HG03097 (cell line): ENCODE measurements around the gene DMPK.

ENCODE experiments used
- ATAC-seq: cut with Tn5 transposase; IDR thresholded peaks from one replicate; pipeline ENCODE4 v1.9.1; 2021; ENCODE audit not compliant: unreplicated experiment, low FRiP score

The DMPK gene, protein sequence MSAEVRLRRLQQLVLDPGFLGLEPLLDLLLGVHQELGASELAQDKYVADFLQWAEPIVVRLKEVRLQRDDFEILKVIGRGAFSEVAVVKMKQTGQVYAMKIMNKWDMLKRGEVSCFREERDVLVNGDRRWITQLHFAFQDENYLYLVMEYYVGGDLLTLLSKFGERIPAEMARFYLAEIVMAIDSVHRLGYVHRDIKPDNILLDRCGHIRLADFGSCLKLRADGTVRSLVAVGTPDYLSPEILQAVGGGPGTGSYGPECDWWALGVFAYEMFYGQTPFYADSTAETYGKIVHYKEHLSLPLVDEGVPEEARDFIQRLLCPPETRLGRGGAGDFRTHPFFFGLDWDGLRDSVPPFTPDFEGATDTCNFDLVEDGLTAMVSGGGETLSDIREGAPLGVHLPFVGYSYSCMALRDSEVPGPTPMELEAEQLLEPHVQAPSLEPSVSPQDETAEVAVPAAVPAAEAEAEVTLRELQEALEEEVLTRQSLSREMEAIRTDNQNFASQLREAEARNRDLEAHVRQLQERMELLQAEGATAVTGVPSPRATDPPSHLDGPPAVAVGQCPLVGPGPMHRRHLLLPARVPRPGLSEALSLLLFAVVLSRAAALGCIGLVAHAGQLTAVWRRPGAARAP

GRCh38 chr19:45782162-45782691 lies at the start of gene DMPK:
Gene DMPK, minus strand, starts transcription at chr19:45782490. Its CDS starts 138 bp downstream, at chr19:45782352.
- ATAC-seq = no peak

GRCh38 chr19:45828945-45829344 lies 46.7 kb upstream of the DMPK start:
- ATAC-seq = no peak

DNA sequence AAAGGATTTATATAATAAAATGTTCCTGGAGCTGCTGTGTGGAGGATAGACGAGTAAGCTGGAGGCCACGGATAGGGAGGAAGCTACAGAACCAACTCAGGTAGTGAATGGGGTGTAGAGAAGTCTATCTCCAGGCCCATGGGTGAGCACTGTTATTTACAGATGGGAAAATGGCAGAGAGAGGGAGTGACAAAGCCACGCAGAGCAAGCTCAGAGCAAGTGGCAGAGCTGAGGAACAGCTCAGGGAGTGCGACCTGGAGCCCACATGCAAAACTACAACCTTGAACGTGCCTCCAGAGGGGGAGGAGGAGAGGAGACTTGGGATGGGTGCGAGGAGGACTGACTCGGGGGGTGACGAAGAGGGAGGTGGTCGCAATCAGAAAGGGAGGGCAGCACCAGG lies 46.2 kb upstream of the DMPK start:
- ATAC-seq = no peak

DNA sequence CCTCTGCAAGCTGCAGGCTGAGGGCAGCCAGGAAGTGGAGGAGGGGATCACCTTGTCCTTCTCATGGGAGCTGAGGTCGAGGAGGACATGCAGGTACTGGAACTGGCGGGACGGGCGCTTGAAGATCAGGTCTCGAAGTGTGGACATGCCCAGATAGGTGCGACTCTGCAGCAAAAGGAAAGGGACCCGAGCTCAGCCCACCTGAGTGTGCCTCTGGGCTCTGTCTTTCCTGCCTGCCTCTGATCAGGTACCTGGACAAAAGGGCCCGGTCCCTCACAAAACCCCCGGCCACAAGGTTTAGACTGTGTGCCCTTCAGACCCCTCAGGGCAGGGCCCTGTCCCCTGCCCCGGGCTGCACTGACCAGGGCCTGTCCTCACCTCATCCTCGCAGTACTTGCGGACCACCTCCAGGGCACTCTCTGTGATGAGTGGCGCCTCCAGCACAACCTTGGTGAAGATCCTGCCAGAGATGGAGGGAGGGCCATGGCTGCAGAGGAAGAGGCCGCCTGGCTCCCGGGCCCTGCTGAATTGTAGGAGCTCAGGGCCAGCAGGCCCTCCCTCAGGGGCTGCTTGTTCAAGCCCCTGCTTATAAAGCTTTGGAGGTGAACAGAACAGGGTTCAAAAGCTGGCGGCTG lies 45.3 kb upstream of the DMPK start:
- ATAC-seq = no peak

- ATAC-seq = no peak
These were observed 44.6 kb upstream of the DMPK start for GRCh38 chr19:45826934-45827333.

- no peak for ATAC-seq
These were observed 43.9 kb upstream of the DMPK start for GRCh38 chr19:45825917-45826893.

GRCh38 chr19:45825263-45825605 lies 42.9 kb upstream of the DMPK start:
- no peak for ATAC-seq

GRCh38 chr19:45824531-45825262 lies 42.4 kb upstream of the DMPK start:
- no peak for ATAC-seq

DNA sequence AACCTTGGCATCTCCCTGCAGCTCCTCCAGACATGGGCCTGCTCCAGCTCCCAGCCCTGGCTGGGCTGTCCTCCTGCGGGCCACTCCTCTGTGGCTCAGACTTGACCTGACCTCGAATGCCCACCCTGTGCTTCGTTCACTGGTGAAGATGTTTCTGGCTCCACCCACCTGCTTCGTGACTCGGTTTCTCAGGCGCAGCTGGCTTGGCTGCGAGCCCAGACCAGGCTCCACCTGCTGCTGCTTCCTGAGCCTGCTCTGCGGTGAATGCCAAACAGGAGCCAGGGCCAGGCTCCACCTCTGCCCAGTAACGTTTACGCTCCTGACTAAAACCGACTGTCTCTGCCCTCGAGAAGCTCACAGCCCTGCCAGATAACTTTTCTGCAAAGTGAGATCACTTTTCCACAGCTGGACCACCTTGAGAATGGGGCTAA lies 41.8 kb upstream of the DMPK start:
- ATAC-seq = no peak

- no peak for ATAC-seq
These were observed 40.9 kb upstream of the DMPK start for GRCh38 chr19:45823182-45823581.

GRCh38 chr19:45822716-45823115 lies 40.4 kb upstream of the DMPK start:
- ATAC-seq = no peak

GRCh38 chr19:45821570-45821969 lies 39.3 kb upstream of the DMPK start:
- no peak for ATAC-seq

DNA sequence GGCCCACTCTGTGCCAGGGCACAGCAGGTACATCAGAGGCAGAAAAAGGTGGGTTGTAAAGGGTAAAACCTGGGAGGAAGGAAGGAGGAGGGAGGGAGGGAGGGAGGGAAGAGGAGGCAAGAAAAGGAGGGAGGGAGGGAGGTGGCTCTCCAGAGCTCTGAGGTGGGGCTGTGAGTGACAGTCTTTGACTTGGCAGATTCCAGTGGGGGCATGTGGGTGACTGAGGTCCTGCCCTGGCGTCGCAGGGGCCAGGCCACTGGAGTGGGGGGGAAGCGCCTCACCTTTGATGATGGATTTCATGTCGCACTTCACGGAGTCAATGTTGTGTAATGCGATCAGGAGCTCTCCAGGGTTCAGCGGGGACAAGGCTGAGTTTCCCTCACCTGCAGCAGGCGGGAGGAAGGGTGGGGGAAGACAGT lies 38.8 kb upstream of the DMPK start:
- ATAC-seq = no peak

- ATAC-seq = no peak
These were observed 38.3 kb upstream of the DMPK start for GRCh38 chr19:45820413-45821102.

DNA sequence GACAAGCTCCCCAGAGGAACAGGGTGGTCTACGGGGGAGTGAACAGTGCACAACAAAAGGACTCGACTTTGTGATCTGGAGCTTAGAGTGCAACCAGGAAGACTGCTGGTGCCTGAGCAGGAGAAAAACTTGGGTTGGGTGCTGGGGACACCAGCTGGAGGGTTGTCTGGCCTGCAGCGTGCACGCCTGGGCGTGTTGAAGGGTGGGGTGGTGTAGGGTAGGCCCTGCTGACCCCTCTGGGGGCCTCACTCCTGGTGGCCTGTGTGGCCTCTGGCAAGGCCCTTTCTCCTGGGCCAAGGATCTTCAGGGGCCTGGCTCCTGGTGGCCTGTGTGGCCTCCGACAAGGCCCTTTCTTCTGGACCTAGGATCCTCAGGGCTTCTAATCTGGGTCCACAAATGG lies 37.5 kb upstream of the DMPK start:
- ATAC-seq = no peak

DNA sequence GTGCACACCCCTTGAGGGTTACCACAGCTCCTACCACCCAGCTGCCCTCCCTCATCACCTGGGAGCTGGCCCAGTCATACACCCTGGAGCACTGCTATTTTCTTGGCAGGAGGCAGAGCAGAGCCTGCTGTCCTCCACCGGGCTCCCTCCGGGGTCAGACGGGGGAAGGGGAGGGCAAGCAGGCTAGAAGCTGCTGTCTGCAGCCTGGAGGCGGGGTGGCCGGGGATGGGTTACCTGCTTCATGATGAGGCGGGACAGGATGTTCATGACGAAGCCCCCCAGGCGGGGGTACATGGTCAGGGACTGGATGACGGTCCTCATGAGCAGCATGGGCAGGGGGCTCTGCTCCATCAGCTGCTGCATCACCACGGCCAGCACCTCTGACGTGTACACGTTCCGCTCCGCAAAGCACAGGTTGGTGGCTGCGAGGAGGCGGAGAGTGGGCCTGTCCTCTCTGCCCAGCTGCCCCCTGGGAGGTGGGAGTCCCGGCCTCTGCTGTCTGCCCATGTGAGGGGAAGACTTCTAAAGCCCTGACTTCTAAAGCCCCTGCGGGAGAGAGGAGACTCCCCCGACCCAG lies 35.5 kb upstream of the DMPK start:
- no peak for ATAC-seq

GRCh38 chr19:45817010-45817724 lies 34.9 kb upstream of the DMPK start:
- peak; percentile 82 for ATAC-seq
